HG03575 (cell line): ENCODE data around the gene ZFR2.
"Not testable (repeated sequence)": the region's sequence is repeated elsewhere in the genome, so short reads cannot be mapped to it uniquely, and the experiment has no call there.

Experiments
- ATAC-seq: cut with Tn5 transposase; IDR thresholded peaks from one replicate; pipeline ENCODE4 v1.9.1; 2021; ENCODE audit not compliant: unreplicated experiment, insufficient number of reproducible peaks, low FRiP score; ENCODE audit errors: extremely low read depth

ZFR2 gene

GRCh38 chr19:3765757-3766156, 103.1 kb downstream of the ZFR2 start:
- not testable (repeated sequence) for ATAC-seq

DNA sequence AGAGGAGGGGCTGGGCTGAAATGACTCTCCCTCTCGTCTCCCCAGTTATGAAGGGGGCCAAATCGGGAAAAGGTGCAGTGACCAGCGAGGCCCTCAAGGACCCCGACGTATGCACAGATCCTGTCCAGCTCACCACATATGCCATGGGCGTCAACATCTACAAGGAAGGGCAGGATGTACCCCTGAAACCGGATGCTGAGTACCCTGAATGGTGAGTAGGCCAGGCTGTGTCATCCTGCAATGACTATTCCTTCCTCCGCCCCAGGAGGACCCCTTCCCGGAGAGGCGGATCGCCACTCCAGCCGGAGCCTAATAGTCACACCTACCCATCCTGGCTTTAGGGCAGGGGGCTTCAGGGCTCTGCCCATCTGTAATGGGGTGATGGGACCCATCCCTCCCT, 103.7 kb downstream of the ZFR2 start:
- ATAC-seq: no peak

GRCh38 chr19:3762501-3763459, 106.1 kb downstream of the ZFR2 start, which contains the start of gene MRPL54:
Gene MRPL54 (plus strand): TSS chr19:3762682. CDS start chr19:3762701, 19 bp downstream.
- peak; percentile 39 for ATAC-seq

DNA sequence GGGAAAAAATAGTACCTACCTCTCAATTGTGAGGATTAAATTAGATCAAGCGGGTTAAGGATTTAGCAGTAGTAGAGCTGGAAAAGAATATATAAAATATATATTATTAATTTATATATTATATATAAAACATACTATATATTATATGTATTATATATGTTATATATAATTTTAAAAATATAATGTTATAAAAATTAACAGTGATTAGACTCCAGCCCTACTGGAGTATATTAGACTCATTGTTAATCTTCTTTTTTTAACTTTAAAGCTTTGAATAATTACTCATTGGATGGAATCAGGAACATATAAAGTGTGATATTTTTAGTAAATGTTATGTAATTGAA, 106.7 kb downstream of the ZFR2 start:
- no peak for ATAC-seq

DNA sequence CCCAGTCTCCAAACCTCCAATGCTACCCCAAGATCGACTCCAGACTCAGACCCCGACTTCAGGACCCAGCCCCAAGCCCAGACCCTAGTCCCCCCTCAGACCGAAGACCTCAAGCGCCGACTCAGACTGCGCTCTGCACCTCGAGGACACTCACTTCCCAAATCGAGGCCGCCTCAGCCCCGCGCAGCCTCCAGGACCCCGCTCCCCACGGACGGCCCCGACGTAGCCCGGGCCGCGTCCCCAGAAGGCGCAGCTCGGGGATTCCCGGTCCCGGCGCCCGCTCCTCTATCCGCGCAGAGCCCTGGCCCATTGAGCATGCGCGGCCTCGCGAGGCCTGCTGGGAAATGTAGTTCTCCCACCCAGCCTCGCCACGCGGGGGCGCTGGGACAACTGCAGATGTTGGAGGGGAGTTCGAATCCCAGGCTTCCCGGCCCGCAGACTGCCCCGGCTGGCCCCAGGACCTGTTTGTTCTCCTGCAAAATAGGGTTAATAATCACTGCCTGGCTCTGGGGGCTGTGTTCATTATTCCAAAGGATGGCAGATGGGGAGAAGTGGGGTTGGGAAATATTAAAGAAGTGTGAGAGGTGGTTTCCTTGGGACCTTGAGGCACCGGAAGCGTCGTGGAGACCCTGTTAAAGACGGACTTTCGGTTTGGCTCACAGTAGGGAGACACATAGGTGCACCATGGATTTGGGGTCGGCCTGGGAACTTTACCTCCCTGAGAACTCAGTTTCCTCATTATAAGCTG, 107.3 kb downstream of the ZFR2 start, which contains the start of gene APBA3:
Gene APBA3, minus strand, starts transcription at position 311 of the 748 bp plus-strand sequence. CDS start 1,428 bp downstream, outside the sequence.
- no peak for ATAC-seq

DNA sequence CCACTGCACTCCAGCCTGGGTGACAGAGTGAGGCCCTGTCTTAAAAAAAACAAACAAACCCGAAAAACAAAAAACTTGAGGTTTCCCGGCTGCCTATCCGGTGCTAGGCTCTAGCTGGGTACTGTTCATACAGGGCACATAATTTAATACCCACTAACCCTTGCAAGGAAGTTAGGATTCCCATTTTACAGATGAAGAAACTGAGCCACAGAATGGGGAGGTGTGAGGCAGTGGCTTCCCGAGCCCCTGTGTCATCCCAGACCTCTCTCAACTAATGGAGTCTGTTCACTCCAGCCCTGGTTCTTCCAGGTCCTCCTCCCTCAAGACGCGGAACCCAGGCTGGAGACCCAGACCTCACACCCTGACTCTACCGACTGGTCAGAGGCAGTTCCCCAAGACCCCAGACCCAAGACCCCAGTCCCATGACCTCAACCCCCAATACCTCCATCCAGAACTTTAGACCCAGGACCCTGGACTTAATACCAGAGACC, 107.9 kb downstream of the ZFR2 start:
- no peak for ATAC-seq

- no peak for ATAC-seq
These were observed 109.2 kb downstream of the ZFR2 start for GRCh38 chr19:3759482-3760254.

GRCh38 chr19:3758297-3758696, 110.5 kb downstream of the ZFR2 start:
- not testable (repeated sequence) for ATAC-seq

DNA sequence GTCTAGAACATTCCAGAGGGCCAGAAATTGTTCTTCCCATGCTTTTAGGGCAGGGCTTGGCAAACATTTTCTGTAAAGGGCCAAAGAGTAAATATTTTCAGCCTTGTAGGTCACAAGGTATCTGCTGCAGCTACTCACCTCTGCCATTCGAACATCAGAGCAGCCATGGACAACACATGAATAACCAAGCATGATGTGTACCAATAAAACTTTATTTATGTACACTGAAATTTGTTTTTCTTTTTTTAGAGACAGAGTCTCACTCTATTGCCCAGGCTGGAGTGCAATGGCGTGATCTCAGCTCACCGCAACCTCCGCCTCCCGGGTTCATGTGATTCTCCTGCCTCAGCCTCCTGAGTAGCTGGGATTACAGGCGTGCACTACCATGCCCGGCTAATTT, 111.1 kb downstream of the ZFR2 start:
- not testable (repeated sequence) for ATAC-seq
